Measurements from ENCODE around the gene STRADB. TPM values are rescaled to one million over a fixed set of nuclear protein-coding genes. Genes with fewer than 3 reads are reported as not detected.

The STRADB gene
- total RNA-seq, 1 experiment from 2014 or later: 40.5 TPM

GRCh38 chr2:201432621-201433393 is 18.7 kb upstream of the STRADB start:
- no peak overlapping the region for H4K91ac ChIP-seq (ENCODE audit: insufficient read length, low read depth, low read length)
- no peak overlapping the region for H2BK20ac ChIP-seq (ENCODE audit: low read depth, low read length, poor library complexity, severe bottlenecking)
- H2BK12ac ChIP-seq (ENCODE audit: insufficient read length, low read depth, low read length): no peak overlapping the region
- H3K79me1 ChIP-seq (ENCODE audit: insufficient read depth, low read depth, low read length, poor library complexity, severe bottlenecking): no peaks in the 10 kb centered on the region
- H3K4me3 Mint-ChIP-seq: no peak overlapping the region
- no peak for DNase-seq
- no peaks in the 10 kb centered on the region for H3K23me2 ChIP-seq (ENCODE audit: insufficient read length, low read depth, low read length, poor library complexity, severe bottlenecking)
- no peak overlapping the region for H4K5ac ChIP-seq (ENCODE audit: insufficient read length, low read depth, low read length)
- no peak overlapping the region for H3K56ac ChIP-seq (ENCODE audit: insufficient read length, low read depth, low read length)
- no peak overlapping the region for H3K18ac ChIP-seq (ENCODE audit: insufficient read length, low read depth, low read length)
- no peak overlapping the region for H3K4me2 ChIP-seq (ENCODE audit: insufficient read depth, insufficient read length, low read length)
- no peak for TF ChIP-seq CTCF (conservative IDR thresholded peaks at IDR 0.05)
- no peaks in the 10 kb centered on the region for H3K27me3 ChIP-seq (ENCODE audit: insufficient read depth, low read length)
- H3T11ph ChIP-seq (ENCODE audit: low read length): no peak overlapping the region
- H4K20me1 ChIP-seq (ENCODE audit: control insufficient read depth, insufficient read depth, insufficient read length): no peaks in the 10 kb centered on the region
- H3K14ac ChIP-seq (ENCODE audit: insufficient read depth, low read length): no peak overlapping the region
- no peak overlapping the region for H2AFZ ChIP-seq (ENCODE audit: low read length)
- no peaks in the 10 kb centered on the region for H3K79me2 ChIP-seq (ENCODE audit: insufficient read depth, low read length)
- H3K9me3 Mint-ChIP-seq: peaks cover 31% of the 10 kb centered on the region in 2 experiments
- peaks cover 18 to 28% (median 26%) of the 10 kb centered on the region in 3 experiments for H3K36me3 Mint-ChIP-seq (ENCODE audit: insufficient read depth in 1 of 3, low read depth in 3 of 3)
- no peak overlapping the region for H3K9ac ChIP-seq (ENCODE audit: extremely low read depth, insufficient read length, low read length)
- H3K4me1 ChIP-seq (ENCODE audit: insufficient read depth, low read length): peaks cover 2% of the 10 kb centered on the region; the same call in 1 of the 2 replicates
- peaks cover 15% of the 10 kb centered on the region for H3K9me3 ChIP-seq (ENCODE audit: control insufficient read depth, low read depth, low read length)
- H2BK120ac ChIP-seq (ENCODE audit: low read depth, low read length, poor library complexity, severe bottlenecking): no peak overlapping the region
- WGBS (ENCODE audit: extremely low coverage, insufficient read length, low lambda C conversion rate): no CpG with 5 or more reads among the region's 5 CpGs
- H3K27ac Mint-ChIP-seq: no peak overlapping the region
- H3K27me3 Mint-ChIP-seq (ENCODE audit: low read depth): no peaks in the 10 kb centered on the region
- no peak overlapping the region for H3K4ac ChIP-seq (ENCODE audit: low read depth, low read length)
- H2AK5ac ChIP-seq (ENCODE audit: insufficient read length, low read length): no peak overlapping the region
- no peak overlapping the region for H2BK5ac ChIP-seq (ENCODE audit: insufficient read length, low read length)
- H4K8ac ChIP-seq (replicated peaks; ENCODE audit: insufficient read length, low read depth, low read length): no peak overlapping the region
- no peak overlapping the region for H3K27ac ChIP-seq (ENCODE audit: insufficient read length, low read depth, low read length)
- no peak overlapping the region for H2BK15ac ChIP-seq (ENCODE audit: low read depth, low read length)
- H3K23ac ChIP-seq (ENCODE audit: insufficient read length, low read depth, low read length): no peak overlapping the region
- H3K4me1 Mint-ChIP-seq: peaks cover 0 to 11% of the 10 kb centered on the region in 2 experiments; a peak in 2 of 4 replicates

Data from H9 (cell line).